Adipocyte (in vitro differentiated cells): ENCODE results near the gene CDC42BPA.
"Not testable (repeated sequence)": the region's sequence is repeated elsewhere in the genome, so short reads cannot be mapped to it uniquely, and the experiment has no call there.

ENCODE experiments used
- DNase-seq: peaks from one replicate; pipeline ENCODE4 v3.0.0-alpha.2; 2015; ENCODE audit warnings: low read depth
- H3K27me3 ChIP-seq: replicated peaks from 2 replicates; pipeline ENCODE4 v1.7.0; 2013; ENCODE audit warnings: mild to moderate bottlenecking, low read length, moderate library complexity; ENCODE audit not compliant: control insufficient read depth, insufficient read depth
- H3K36me3 ChIP-seq: 2 replicates; pipeline ENCODE4 v1.7.0; 2013; ENCODE audit warnings: low read length, mild to moderate bottlenecking, moderate library complexity; ENCODE audit not compliant: control insufficient read depth, insufficient read depth, severe bottlenecking
- H3K4me1 ChIP-seq: 2 replicates; pipeline ENCODE4 v1.7.0; 2013; ENCODE audit warnings: mild to moderate bottlenecking, low read length, moderate library complexity; ENCODE audit not compliant: control insufficient read depth, insufficient read depth
- H3K4me3 ChIP-seq: 2 replicates; pipeline ENCODE4 v1.7.0; 2013; ENCODE audit warnings: mild to moderate bottlenecking, low read length, moderate library complexity
- H3K9ac ChIP-seq: 2 replicates; pipeline ENCODE4 v1.7.0; 2013; ENCODE audit warnings: mild to moderate bottlenecking, low read length, moderate library complexity
- H3K9me3 ChIP-seq: 2 replicates; pipeline ENCODE4 v1.7.0; 2013; ENCODE audit warnings: mild to moderate bottlenecking, low read length, moderate library complexity; ENCODE audit not compliant: control insufficient read depth

CDC42BPA gene

DNA sequence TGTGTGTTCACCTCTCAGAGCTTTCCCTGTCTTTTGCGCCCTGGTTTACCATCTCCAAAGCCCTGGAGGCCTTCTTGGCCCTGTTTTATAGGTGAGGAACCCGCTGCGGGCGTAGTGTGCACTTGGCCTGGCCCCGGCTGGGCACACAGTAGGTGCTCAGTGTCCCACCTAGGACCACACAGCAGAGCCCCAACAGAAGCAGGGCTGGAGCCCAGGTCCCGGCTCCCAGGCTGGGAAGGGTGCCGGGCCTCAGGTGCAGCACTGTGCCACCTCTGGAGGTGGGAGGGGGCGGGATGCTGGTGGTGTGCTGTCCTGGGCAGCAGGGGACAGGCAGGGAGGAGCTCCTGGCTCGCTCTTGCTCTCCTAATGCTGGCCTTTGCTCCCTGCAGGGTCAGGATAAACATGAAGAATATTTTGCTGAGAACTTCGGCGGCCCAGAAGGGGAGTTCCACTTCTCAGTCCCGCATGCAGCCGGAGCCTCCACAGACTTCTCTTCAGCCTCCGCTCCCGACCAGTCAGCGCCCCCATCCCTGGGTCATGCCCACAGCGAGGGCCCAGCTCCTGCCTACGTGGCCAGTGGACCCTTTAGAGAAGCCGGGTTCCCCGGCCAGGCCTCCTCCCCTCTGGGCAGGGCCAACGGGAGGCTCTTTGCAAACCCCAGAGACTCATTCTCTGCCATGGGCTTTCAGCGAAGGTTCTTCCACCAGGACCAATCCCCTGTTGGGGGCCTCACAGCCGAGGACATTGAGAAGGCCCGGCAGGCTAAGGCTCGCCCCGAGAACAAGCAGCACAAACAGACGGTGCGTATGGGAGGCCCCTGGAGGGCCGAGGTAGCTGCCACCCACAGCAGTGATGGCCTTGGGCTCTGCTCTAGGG is 353.4 kb downstream of the CDC42BPA start:
- Histone ChIP-seq H3K36me3 (peaks cover 20% of the 10 kb centered on the region), H3K4me3 (no peak overlapping the region), H3K9me3 (no peaks in the 10 kb centered on the region), H3K9ac (no peak overlapping the region), H3K27me3 (no peaks in the 10 kb centered on the region), H3K4me1 (no peaks in the 10 kb centered on the region)
- no peak for DNase-seq

DNA sequence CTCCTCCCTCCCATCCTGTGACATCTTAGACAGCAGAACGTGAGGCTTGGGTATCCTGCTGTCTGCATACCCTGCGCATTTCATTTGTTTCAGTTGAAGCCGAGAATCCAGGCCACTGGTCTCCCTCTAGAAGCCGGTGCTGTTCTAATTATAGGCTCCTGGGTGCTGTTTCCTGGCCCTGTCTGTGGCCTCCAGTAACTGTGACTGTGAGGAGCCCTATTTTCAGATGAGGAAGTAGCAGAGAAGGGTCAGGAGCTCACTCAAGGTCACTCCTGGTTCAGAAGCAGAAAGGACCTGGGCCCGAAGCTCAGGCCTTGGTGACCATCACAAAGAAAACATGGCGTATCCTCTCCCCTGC is 354.2 kb downstream of the CDC42BPA start:
- Histone ChIP-seq H3K9me3 (no peaks in the 10 kb centered on the region), H3K36me3 (peaks cover 15% of the 10 kb centered on the region), H3K27me3 (no peaks in the 10 kb centered on the region), H3K4me3 (no peak overlapping the region), H3K9ac (no peak overlapping the region), H3K4me1 (no peaks in the 10 kb centered on the region)
- no peak for DNase-seq

DNA sequence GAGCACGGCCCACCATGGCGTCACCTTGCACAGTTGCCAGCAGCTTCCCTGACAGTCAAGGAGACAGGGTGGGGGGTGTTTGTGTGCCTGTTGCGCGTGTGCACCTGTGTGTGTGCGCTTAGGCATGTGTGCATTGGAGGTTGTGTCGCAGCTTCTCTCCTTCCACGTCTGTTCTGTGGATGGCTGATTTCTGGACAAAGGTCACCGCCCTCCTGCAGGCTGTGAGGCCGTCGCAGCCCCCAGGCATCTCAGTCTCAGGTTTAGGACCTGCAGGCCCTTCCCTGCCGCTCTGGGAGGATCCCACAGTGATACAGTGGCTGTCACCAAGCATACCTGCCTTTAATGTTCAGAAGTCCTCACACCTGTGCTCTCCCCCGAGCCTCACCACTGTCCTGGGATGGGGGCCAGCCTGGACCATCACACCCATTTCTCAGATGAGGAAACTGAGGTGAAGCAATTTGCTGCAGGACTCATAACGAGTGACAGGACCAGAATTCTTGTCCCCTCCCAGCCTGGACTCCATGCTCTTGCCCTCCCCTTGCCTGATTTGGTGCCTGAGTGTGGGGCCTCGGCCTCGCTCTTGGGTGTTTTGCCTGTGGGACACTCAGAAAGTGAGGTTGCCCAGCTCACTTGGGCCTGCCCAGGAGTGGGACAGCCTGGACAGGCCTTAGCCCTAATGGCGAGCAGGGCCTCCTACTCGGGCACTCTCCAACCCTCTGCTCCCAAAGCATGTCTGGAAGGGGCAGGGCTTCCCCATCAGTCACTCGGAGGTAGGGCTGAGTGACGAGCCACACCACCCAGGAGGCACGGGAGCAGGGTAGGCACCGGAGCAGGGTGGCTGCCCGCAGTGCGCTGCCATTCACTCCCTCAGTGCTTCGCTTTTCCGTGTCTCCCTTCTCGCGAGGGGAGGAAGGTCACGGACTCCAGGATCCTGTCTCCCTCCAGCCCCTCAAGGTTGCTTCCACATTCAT is 355.6 kb downstream of the CDC42BPA start:
- Histone ChIP-seq H3K4me1 (no peaks in the 10 kb centered on the region), H3K9me3 (no peaks in the 10 kb centered on the region), H3K36me3 (peaks cover 15% of the 10 kb centered on the region), H3K4me3 (no peak overlapping the region), H3K9ac (no peak overlapping the region), H3K27me3 (no peaks in the 10 kb centered on the region)
- DNase-seq, result no peak

DNA sequence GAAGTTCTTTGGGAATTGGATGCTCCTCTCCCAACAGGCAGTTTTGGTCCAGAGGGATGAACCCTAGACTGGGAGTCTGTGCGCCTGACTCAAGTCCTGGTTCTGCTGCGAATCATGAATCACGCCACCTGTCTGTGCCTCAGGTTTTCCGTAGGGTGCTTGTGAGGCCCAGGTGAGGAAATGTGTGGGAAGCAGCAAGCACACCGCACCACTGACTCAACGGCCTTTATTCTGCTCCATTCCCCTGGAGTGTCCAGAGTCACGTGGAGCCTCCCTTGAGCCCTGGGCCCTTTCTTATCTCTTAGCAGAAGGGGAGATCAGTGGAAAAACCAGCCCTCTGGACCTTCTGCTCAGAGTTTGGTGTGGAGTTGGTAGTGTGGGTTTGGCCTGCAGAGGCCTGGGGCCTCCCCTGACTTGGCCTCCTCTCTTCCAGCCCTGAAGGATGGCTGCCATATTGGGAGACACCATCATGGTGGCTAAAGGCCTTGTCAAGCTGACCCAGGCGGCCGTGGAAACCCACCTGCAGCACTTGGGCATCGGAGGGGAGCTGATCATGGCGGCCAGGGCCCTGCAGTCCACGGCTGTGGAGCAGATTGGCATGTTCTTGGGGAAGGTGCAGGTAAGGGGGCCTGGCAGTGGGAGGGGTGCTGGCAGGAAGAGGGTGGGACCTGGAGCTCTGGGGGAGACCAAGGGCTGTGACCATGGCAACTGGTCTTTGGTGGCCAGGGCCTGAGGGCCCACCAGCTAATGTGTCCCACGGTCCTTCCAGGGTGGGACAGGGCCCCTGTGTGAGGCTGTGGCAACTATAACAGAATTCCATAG is 357.1 kb downstream of the CDC42BPA start:
- Histone ChIP-seq H3K9ac (no peak overlapping the region), H3K4me1 (no peaks in the 10 kb centered on the region), H3K4me3 (no peak overlapping the region), H3K36me3 (peaks cover 12% of the 10 kb centered on the region), H3K27me3 (no peaks in the 10 kb centered on the region), H3K9me3 (no peaks in the 10 kb centered on the region)
- no peak for DNase-seq

DNA sequence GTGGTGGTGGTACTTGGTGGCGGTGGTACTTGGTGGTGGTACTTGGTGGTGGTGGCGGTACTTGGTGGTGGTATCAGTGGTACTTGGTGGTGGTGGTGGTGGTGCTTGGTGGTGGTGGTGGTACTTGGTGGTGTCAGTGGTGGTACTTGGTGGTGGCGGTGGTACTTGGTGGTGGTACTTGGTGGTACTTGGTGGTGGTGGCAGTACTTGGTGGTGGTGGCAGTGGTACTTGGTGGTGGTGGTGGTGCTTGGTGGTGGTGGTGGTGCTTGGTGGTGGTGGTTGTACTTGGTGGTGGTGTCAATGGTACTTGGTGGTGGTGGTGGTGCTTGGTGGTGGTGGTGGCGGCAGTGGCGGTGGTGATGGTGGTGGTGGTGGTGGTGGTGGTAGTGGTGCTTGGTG is 358.0 kb downstream of the CDC42BPA start:
- H3K27me3 ChIP-seq, result no peaks in the 10 kb centered on the region
- no peaks in the 10 kb centered on the region for H3K4me1 ChIP-seq
- H3K4me3 ChIP-seq, result no peak overlapping the region
- H3K9me3 ChIP-seq, result no peaks in the 10 kb centered on the region
- DNase-seq, result no peak
- H3K36me3 ChIP-seq, result peaks cover 4% of the 10 kb centered on the region
- no peak overlapping the region for H3K9ac ChIP-seq

DNA sequence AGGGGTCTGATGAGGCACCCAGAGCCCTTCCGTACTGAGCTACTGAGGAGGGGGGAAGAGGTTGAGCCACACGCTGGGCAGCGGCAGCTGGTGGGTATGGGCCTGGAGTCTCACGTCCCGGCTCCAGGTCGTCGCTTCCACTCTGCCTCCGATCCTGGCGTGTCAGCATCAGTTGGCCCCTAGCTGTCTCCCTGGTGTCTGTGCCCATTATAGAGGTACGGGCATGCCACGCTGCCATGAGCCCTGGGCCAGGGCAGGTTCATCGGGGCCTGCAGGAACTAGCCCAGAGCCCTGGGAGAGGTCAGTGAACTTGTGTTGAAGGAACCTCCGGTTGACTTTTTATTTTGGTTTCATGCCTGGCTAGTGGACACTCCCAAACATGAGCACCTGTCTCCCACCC is 360.0 kb downstream of the CDC42BPA start:
- no peak overlapping the region for H3K9ac ChIP-seq
- H3K36me3 ChIP-seq, result no peaks in the 10 kb centered on the region
- H3K9me3 ChIP-seq, result no peaks in the 10 kb centered on the region
- no peak overlapping the region for H3K4me3 ChIP-seq
- H3K4me1 ChIP-seq, result no peaks in the 10 kb centered on the region
- no peaks in the 10 kb centered on the region for H3K27me3 ChIP-seq
- DNase-seq, result no peak

DNA sequence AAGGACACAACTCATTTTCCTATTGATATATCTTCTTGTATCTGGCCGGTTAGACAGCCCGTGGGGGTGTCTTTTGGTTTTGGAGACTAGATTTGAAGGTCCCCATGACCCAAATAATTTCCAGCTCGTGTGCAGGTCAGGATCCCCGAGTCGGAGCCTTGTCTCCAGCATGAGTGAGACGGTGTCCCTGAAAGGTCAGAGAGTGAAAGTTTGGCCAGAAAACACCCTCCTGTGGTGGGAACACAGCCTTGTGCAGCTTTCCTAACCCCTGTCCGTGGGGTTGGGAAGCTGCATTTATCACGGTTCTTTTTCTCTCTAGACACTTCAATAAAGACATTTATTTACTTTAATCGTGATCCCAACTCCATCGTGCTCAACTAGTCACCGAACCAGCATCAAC is 360.6 kb downstream of the CDC42BPA start:
- Histone ChIP-seq H3K4me1 (no peaks in the 10 kb centered on the region), H3K27me3 (no peaks in the 10 kb centered on the region), H3K9me3 (no peaks in the 10 kb centered on the region), H3K9ac (no peak overlapping the region), H3K36me3 (no peaks in the 10 kb centered on the region), H3K4me3 (no peak overlapping the region)
- no peak for DNase-seq

DNA sequence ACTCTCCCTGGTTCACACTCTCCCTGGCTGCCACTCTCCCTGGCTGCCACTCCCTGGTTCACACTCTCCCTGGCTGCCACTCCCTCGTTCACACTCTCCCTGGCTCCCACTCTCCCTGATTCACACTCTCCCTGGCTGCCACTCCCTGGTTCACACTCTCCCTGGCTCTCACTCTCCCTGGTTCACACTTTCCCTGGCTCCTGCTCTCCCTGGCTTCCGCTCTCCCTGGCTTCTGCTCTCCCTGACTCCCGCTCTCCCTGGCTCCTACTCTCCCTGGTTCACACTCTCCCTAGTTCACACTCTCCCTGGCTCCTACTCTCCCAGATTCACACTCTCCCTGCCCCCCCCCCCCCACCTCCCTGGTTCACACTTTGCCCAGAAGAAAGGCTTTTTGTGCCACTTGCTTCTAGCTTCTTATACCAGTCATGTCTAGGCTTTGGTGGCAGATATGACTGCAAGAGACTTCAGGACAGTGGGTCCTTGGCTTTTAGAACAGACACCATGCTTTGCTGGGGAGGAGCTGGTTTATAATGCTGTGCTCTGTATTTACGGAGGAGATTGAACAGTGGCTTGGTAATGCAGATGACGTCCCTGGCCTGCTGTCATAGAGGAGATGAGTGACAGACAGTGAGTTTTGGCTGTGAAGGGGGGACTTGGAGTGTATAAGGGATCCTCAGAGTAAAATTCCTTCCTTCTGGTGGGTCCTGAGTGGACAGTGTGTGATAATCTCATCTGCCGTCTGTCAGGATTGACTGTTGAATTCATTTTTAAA is 361.2 kb downstream of the CDC42BPA start:
- DNase-seq, result no peak
- Histone ChIP-seq H3K27me3 (no peaks in the 10 kb centered on the region), H3K36me3 (no peaks in the 10 kb centered on the region), H3K4me3 (no peak overlapping the region), H3K4me1 (peaks cover under 1% of the 10 kb centered on the region), H3K9me3 (no peaks in the 10 kb centered on the region), H3K9ac (no peak overlapping the region)

DNA sequence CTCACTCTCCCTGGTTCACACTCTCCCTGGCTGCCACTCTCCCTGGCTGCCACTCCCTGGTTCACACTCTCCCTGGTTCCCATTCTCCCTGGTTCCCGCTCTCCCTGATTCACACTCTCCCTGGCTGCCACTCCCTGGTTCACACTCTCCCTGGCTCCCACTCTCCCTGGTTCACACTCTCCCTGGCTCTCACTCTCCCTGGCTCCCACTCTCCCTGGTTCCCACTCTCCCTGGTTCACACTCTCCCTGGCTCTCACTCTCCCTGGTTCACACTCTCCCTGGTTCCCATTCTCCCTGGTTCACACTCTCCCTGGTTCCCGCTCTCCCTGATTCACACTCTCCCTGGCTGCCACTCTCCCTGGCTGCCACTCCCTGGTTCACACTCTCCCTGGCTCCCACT is 362.4 kb downstream of the CDC42BPA start:
- H3K9ac ChIP-seq, H3K36me3 ChIP-seq, H3K9me3 ChIP-seq, H3K27me3 ChIP-seq, H3K4me3 ChIP-seq, DNase-seq: not testable (repeated sequence)
- peaks cover 12% of the 10 kb centered on the region for H3K4me1 ChIP-seq

DNA sequence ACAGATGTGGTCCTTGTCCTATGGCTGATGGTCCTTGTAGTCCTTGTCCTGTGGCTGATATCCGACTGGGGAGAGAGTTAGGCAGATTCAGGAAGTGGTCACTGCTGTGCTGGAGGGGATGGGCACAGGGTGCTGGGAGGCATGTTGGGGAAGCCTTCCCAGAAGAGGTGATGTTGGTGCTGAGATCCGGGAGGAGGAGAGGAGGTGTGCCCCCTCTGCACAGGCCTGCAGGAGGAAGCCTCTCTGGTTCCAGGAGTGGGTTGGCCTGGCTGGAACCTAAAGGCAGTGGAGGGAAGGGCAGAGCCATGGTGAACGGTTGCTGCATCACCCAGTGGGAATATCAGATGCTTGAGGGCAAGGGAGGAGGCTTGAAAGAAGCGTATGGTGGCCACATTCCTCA is 363.5 kb downstream of the CDC42BPA start:
- no peak overlapping the region for H3K4me3 ChIP-seq
- no peaks in the 10 kb centered on the region for H3K9me3 ChIP-seq
- no peaks in the 10 kb centered on the region for H3K27me3 ChIP-seq
- DNase-seq, result no peak
- no peaks in the 10 kb centered on the region for H3K36me3 ChIP-seq
- peaks cover 14% of the 10 kb centered on the region for H3K4me1 ChIP-seq
- H3K9ac ChIP-seq, result no peak overlapping the region
